Measurements from ENCODE around the gene RASGRP3.

RASGRP3 gene

GRCh38 chr2:33586766-33587165 lies 110.3 kb downstream of the RASGRP3 start:
- no peak for DNase-seq

DNA sequence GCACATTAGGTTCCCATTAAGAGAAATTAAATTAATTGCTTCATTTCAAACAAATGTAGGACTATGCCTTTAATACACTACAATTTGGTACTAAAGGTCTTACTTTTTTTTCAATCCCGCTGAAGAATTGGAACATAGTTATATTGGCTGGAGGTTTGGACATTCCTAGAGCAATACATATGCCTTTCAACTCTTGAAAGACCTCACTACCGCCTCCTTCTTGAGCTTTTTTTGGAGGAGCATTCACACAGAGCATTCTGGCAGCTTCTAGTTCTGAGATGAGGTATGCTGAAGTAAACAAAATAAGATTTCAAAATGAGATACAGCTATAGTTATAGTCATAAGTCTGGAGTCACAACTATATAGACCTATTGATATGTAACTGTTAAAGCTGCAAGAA lies 111.8 kb downstream of the RASGRP3 start:
- no peak for DNase-seq

DNA sequence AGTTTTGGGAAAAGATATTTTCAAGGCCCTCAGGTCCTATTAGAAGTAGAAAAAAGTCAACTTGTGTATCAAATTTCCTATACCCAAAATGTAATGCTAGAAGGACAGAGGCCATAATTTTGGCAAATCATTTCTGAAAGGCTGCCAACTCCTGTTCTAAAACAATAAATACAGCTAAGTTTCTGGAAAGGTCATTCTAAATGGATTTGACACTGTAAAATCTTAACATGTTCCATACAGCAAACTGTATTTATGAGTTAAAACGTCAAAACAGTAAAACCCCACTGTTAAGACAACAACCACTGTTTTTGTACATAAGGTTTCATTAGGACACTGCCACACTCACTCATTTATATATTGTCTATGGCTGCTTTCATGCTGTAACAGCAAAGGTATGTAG lies 113.0 kb downstream of the RASGRP3 start:
- DNase-seq: no peak

- no peak for DNase-seq
Measured at GRCh38 chr2:33595385-33595784, 118.9 kb downstream of the RASGRP3 start.

GRCh38 chr2:33597026-33597425 lies 120.6 kb downstream of the RASGRP3 start:
- no peak for DNase-seq

GRCh38 chr2:33598561-33599174 lies 122.2 kb downstream of the RASGRP3 start:
- DNase-seq: peak; percentile 68

- DNase-seq: peak; percentile 99
Measured at GRCh38 chr2:33599175-33599942, 122.9 kb downstream of the RASGRP3 start, which contains the start of gene FAM98A. Gene FAM98A (minus strand): TSS chr2:33599299. CDS start chr2:33599221, 78 bp downstream.

GRCh38 chr2:33599943-33600192 lies 123.4 kb downstream of the RASGRP3 start:
- DNase-seq: no peak

- no peak for DNase-seq
Measured at GRCh38 chr2:33602201-33602830, 125.9 kb downstream of the RASGRP3 start.

GRCh38 chr2:33603416-33603815 lies 127.0 kb downstream of the RASGRP3 start:
- no peak for DNase-seq

DNA sequence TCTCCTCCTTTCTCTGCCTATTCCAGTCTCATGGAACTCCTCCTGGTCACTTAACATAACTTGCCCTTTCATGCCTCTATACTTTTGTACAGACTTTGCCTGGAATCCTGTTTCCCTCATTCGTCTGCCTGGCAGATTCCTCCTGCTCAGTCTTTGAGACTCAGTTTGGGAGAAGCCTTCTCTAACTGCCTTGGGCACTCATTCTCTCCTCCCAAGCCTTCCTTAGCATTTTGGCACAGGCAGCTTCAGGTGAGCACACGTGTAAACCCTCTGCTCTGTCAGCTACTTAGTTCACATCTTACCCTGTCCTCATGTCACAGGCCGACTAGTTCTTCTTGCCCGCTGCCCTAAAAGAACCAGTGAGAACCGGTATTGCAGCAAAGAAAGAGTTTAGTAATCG lies 128.6 kb downstream of the RASGRP3 start:
- no peak for DNase-seq

DNA sequence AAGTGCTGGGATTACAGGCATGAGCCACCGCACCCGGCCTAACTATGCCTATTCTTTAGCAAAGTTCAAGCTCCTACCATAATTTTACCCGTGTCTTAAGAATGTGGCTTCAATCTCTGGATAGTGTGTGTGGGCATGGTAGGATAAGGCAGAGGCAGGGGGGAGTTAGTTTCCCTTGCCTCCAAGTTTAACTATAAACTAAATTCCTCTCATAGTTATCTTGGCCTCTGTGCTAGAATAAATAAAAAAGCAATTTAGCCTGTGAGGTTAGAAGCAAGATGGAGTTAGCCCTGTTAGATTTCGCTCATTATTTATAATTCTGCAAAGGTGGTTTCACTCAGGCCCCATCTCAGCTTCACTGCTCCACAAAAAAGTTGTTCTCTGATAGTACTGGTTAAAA lies 129.7 kb downstream of the RASGRP3 start:
- DNase-seq: no peak

- no peak for DNase-seq
Measured at GRCh38 chr2:33606622-33607021, 130.2 kb downstream of the RASGRP3 start.

- DNase-seq: no peak
Measured at GRCh38 chr2:33607251-33607721, 130.8 kb downstream of the RASGRP3 start.

DNA sequence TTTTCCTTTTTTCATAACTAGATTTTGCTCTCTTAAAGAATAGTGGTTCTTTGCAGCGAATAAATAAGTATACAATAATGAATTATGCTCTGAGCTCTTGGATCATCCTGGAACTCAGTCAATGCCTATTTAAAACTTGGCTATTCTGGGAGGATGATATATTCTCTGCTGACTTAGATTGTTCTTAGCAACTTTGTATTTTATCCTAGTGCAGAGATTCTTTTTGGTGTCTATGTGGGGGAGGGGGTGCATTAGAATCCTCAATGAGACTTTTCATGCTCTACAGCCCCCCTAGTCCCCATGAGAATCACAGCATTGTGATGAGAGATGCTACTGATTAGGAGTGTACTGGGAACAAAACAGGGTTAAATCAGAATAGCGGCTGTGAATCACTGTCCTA lies 131.5 kb downstream of the RASGRP3 start:
- no peak for DNase-seq

GRCh38 chr2:33614190-33614589 lies 137.7 kb downstream of the RASGRP3 start:
- no peak for DNase-seq

Data from stimulated activated CD8-positive, alpha-beta memory T cell treated with anti-CD3 and anti-CD28 coated beads, Interleukin-4, amount 100 ng/mL, for 48 hours (primary cell).